ENCODE data around the gene LAGE3.
A peak's percentile ranks its signal among the peaks of the same experiment; 100 is the strongest.
"Not testable (repeated sequence)": the region's sequence is repeated elsewhere in the genome, so short reads cannot be mapped to it uniquely, and the experiment has no call there.

LAGE3 gene

DNA sequence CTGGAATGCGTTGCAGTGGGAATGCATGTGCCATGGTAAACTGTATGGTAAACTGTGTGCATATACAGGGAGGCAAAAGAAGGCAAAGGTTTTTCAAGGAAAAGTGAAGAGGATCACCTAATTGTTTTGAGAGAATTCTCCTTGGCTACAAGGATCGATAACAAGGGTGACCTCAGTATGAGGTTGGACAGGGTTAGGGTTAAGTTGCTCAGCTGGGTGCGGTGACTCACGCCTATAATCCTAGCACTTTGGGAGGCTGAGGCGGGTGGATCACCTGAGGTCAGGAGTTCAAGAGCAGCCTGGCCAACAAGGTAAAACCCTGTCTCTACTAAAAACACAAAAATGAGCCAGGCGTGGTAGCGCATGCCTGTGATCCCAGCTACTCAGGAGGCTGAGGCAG is 22.3 kb upstream of the LAGE3 start:
- not testable (repeated sequence) for DNase-seq

- DNase-seq: not testable (repeated sequence)
These were observed 17.6 kb upstream of the LAGE3 start for GRCh38 chrX:154496591-154497137.

DNA sequence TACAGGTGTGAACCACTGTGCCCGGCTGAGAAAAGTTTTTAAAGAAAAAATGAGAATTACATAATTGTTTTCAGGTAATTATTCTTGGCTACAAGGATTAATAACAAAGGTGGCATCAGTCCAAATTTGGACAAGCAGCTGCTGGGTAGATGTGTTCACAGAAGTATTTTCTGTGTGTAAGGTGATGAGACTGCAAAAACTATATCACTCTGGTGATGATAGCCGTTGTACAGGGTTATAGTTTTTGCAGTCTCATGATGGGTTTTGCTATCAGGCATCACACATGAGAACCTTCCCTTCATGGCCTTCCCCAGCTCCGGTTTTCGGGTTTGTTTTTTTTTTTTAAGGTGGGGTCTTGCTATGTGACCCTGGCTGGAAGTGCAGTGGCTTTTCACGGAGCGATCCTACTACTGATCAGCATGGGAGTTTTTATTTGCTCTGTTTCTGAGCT is 16.4 kb upstream of the LAGE3 start:
- DNase-seq: no peak

DNA sequence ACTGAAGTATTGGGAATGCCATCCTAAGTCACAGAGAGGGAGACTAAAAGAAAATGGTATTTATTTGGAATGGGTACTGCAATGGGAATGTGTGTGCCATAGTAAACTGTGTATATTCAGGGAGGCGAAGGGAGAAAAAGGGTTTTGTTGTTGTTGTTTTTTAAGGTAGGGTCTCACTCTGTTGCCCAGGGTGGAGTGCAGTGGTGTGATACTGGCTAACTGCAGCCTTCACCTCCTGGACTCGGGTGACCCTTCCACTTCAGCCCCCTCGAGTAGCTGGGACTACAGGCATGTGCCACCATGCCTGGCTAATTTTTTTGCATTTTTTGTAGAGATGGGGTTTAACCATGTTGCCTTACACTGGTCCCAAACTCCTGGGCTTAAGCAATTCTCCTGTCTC is 15.6 kb upstream of the LAGE3 start:
- DNase-seq: no peak

GRCh38 chrX:154490414-154491083 is 11.5 kb upstream of the LAGE3 start, which contains the start of gene SLC10A3:
Gene SLC10A3, minus strand, starts transcription at chrX:154490629. Its CDS starts 1,689 bp downstream, at chrX:154488940.
- peak; percentile 93 for DNase-seq

DNA sequence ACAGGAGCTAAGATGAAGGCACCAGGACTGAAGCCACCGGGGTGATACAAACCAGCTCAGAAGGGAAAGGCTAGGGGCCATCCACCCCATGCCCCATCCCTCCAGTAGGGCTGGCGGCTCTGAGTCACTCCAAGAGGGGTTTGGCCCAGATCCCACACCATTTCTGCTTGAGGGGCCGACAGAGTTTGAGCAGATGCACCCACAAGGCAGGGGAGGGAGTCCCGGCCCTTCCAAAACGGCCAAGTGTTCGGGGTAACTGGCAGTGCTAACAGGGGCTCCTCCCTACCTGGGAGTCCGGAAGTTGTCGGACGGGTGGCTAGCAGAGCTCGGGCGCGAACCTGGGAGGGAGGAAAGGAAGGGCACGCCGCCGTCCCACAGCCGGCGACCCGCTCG is 10.9 kb upstream of the LAGE3 start:
- peak; percentile 17 for DNase-seq

GRCh38 chrX:154489182-154489581 is 10.1 kb upstream of the LAGE3 start:
- DNase-seq: no peak

- no peak for DNase-seq
These were observed 9.4 kb upstream of the LAGE3 start for GRCh38 chrX:154488336-154489075.

- no peak for DNase-seq
These were observed 8.6 kb upstream of the LAGE3 start for GRCh38 chrX:154487518-154488290.

DNA sequence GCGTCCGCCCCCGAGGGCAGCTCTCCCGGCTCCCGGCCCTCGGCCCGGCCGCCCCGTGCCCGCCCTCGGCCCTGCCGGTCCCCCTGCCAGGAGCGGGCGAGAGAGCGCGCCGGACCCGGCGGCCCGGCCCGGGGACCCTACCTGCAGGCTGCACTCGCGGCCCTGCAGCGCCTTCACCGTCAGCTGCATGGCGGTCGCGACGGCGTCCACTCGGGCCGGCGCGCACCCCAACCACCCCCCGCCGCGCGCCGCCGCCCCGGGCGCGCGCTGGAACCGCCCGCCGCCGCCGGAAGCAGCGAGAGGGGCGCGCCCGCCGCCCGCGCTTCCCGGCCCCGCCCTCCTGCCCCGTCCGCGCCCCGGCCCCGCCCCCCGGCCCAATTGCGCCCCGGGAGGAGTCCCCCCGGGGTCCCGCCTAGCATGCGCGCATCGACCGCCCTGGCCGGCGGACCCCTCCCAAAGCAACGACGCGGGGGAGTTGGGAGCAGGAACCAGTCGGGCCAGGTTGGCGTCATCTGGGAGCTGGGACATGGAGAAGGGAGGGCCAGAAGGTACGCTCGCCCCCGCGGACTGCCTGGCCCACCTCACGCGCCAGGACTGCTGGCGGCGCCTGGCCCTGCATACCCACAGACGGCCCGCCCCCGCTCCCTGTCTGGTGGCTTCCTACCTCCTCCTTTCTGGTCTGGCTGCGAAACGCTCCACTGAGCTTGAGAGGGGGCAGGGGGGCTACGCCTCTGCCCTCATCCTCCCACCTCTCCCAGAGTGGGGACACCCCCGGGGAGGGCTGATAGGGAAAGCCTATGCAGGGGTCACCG is 7.5 kb upstream of the LAGE3 start, which contains the start of gene UBL4A:
Gene UBL4A (minus strand): TSS at position 220 of the 812 bp plus-strand sequence. CDS start 31 bp downstream, at position 189.
- peak; percentile 41 for DNase-seq

GRCh38 chrX:154486052-154486395 is 6.9 kb upstream of the LAGE3 start:
- DNase-seq: no peak

GRCh38 chrX:154485150-154486051 is 6.3 kb upstream of the LAGE3 start:
- DNase-seq: no peak

DNA sequence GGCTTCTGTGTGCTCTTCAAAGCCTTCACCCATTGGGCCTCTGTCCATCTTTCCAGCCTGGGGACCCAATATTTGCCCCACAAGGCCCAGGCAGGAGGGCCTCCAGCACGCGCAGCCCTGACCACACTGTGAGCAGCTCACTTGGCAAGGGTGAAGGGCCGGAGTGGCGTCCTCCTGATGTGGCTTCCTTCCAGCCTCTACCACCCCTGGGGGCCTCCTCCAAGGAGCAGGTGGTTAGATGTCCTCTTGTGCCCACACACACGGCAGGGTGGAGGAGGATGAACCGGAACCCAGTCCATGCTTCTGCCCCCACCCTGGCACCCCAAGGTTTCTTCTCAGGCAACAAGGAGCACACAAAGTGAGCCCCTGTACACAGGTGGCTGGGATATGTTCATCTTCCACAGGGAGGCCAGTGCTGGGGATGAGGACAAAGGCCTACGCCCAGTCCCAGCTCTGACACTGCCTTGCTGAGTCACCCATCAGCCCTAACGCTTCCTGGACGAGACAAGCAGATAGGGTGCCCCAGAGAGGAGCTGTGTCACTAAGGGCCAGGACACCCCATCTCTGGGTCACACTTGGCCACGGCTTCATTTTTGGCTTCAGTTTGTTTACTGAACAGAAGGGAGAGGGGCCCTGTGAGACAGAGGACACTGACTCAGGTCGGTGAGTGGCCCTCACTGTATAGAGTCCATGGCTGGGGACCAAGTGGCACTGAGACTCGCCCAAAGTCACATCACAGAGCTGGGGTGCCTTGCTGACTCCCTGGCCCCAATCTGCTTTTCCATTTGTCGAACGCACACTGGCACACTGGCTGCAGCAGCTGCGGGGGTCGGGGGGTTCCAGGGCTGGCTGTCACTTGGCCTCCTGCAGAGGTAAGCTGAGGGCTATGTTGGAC is 5.4 kb upstream of the LAGE3 start:
- DNase-seq: no peak

GRCh38 chrX:154483325-154483724 is 4.2 kb upstream of the LAGE3 start:
- DNase-seq: no peak

- DNase-seq: no peak
These were observed 3.7 kb upstream of the LAGE3 start for GRCh38 chrX:154482786-154483185.

GRCh38 chrX:154481911-154482601 is 3.0 kb upstream of the LAGE3 start:
- DNase-seq: no peak

GRCh38 chrX:154481195-154481594 is 2.1 kb upstream of the LAGE3 start:
- DNase-seq: no peak

GRCh38 chrX:154477891-154478477 is 1.1 kb downstream of the LAGE3 start:
- DNase-seq: no peak

GRCh38 chrX:154476821-154477220 is 2.3 kb downstream of the LAGE3 start:
- DNase-seq: no peak
